ENCODE results near the gene TSNAX.

GRCh38 chr1:231541842-231542241 lies 13.4 kb downstream of the TSNAX start:
- TF ChIP-seq, protein P1, sequence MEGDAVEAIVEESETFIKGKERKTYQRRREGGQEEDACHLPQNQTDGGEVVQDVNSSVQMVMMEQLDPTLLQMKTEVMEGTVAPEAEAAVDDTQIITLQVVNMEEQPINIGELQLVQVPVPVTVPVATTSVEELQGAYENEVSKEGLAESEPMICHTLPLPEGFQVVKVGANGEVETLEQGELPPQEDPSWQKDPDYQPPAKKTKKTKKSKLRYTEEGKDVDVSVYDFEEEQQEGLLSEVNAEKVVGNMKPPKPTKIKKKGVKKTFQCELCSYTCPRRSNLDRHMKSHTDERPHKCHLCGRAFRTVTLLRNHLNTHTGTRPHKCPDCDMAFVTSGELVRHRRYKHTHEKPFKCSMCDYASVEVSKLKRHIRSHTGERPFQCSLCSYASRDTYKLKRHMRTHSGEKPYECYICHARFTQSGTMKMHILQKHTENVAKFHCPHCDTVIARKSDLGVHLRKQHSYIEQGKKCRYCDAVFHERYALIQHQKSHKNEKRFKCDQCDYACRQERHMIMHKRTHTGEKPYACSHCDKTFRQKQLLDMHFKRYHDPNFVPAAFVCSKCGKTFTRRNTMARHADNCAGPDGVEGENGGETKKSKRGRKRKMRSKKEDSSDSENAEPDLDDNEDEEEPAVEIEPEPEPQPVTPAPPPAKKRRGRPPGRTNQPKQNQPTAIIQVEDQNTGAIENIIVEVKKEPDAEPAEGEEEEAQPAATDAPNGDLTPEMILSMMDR (conservative IDR thresholded peaks at IDR 0.05; ENCODE audit: low read depth, low read length) = no peak
- no peak for TF ChIP-seq POLR2A (IDR thresholded peaks at IDR 0.05; ENCODE audit: low read depth, low read length)
- no peak for TF ChIP-seq CHD1 (IDR thresholded peaks at IDR 0.05; ENCODE audit: low read depth, low read length)
- TF ChIP-seq RAD21 (IDR thresholded peaks at IDR 0.05; ENCODE audit: low read length) = no peak
- TF ChIP-seq, protein P2, sequence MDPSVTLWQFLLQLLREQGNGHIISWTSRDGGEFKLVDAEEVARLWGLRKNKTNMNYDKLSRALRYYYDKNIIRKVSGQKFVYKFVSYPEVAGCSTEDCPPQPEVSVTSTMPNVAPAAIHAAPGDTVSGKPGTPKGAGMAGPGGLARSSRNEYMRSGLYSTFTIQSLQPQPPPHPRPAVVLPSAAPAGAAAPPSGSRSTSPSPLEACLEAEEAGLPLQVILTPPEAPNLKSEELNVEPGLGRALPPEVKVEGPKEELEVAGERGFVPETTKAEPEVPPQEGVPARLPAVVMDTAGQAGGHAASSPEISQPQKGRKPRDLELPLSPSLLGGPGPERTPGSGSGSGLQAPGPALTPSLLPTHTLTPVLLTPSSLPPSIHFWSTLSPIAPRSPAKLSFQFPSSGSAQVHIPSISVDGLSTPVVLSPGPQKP (IDR thresholded peaks at IDR 0.05; ENCODE audit: borderline replicate concordance, low read depth, low read length) = no peak
- TF ChIP-seq MAFK (IDR thresholded peaks at IDR 0.05; ENCODE audit: low read depth, low read length) = no peak
- TF ChIP-seq NFE2L2 (IDR thresholded peaks at IDR 0.05; ENCODE audit: low read depth, low read length) = no peak
- no peak for TF ChIP-seq SMC3 (IDR thresholded peaks at IDR 0.05; ENCODE audit: low read depth, low read length)
- TF ChIP-seq BHLHE40 (IDR thresholded peaks at IDR 0.05; ENCODE audit: low read depth, low read length) = no peak
- TF ChIP-seq RFX5 (IDR thresholded peaks at IDR 0.05; ENCODE audit: low read depth, low read length) = no peak
- no peak for TF ChIP-seq FOS (IDR thresholded peaks at IDR 0.05; ENCODE audit: low read depth, low read length)
- no peak for TF ChIP-seq MXI1 (IDR thresholded peaks at IDR 0.05; ENCODE audit: borderline replicate concordance, low read depth, low read length)
- no peak for TF ChIP-seq USF2 (IDR thresholded peaks at IDR 0.05; ENCODE audit: low read depth, low read length)

All from IMR-90 (cell line).